RWPE2 (cell line): Measurements from ENCODE around the gene COL23A1.

Source experiments
- ATAC-seq: fragments of 200-7000 bp; cut with Tn5 transposase; 3 replicates; pipeline ENCODE4 v1.9.1; 2021; ENCODE audit warnings: low read depth
- DNase-seq: peaks from one replicate; pipeline ENCODE4 v3.0.0-alpha.2; 2020; ENCODE audit warnings: low spot score
- H3K27ac ChIP-seq: fragments of 450-650 bp; 2 replicates; pipeline ENCODE4 v1.5.1; 2017; ENCODE audit warnings: mild to moderate bottlenecking; ENCODE audit not compliant: poor library complexity, severe bottlenecking
- H3K27me3 ChIP-seq: fragments of 250-450 bp; sonication (Bioruptor Pico); 2 replicates; pipeline ENCODE4 v1.5.1; 2021; ENCODE audit warnings: mild to moderate bottlenecking, moderate library complexity; ENCODE audit not compliant: insufficient read depth, poor library complexity, severe bottlenecking
- H3K36me3 ChIP-seq: fragments of 250-450 bp; sonication (Bioruptor Pico); 2 replicates; pipeline ENCODE4 v1.5.1; 2020; ENCODE audit warnings: low read depth, mild to moderate bottlenecking, moderate library complexity
- H3K4me1 ChIP-seq: fragments of 250-450 bp; sonication (Bioruptor Pico); 2 replicates; pipeline ENCODE4 v1.5.1; 2021; ENCODE audit warnings: mild to moderate bottlenecking, moderate library complexity; ENCODE audit not compliant: insufficient read depth, poor library complexity, severe bottlenecking
- H3K4me3 ChIP-seq: fragments of 250-450 bp; sonication (Bioruptor Pico); 2 replicates; pipeline ENCODE4 v1.5.1; 2021; ENCODE audit warnings: mild to moderate bottlenecking, moderate library complexity; ENCODE audit not compliant: severe bottlenecking
- H3K9me3 ChIP-seq: fragments of 250-450 bp; sonication (Bioruptor Pico); 2 replicates; pipeline ENCODE4 v1.5.1; 2021; ENCODE audit warnings: mild to moderate bottlenecking, moderate library complexity; ENCODE audit not compliant: severe bottlenecking
- CTCF ChIP-seq: fragments of 450-650 bp; IDR thresholded peaks from one replicate; pipeline ENCODE4 v1.5.1; 2017; ENCODE audit warnings: mild to moderate bottlenecking, moderate library complexity; ENCODE audit not compliant: poor library complexity, severe bottlenecking

The COL23A1 gene

GRCh38 chr5:178237431-178238312 is 352.5 kb downstream of the COL23A1 start:
- Histone ChIP-seq H3K9me3 (no peaks in the 10 kb centered on the region), H3K27me3 (no peaks in the 10 kb centered on the region), H3K4me1 (peaks cover 13% of the 10 kb centered on the region), H3K4me3 (no peak overlapping the region), H3K27ac (no peak overlapping the region), H3K36me3 (no peaks in the 10 kb centered on the region)
- no peak for TF ChIP-seq CTCF
- DNase-seq: no peak
- 0 out of 3 replicates have a peak, but pooled peaks have one; percentile 10 for ATAC-seq

- Histone ChIP-seq H3K9me3 (no peaks in the 10 kb centered on the region), H3K27me3 (no peaks in the 10 kb centered on the region), H3K4me1 (peaks cover 13% of the 10 kb centered on the region), H3K4me3 (no peak overlapping the region), H3K27ac (no peak overlapping the region), H3K36me3 (no peaks in the 10 kb centered on the region)
- no peak for DNase-seq
- no peak for ATAC-seq
- no peak for TF ChIP-seq CTCF
Measured at GRCh38 chr5:178236679-178237078, 353.5 kb downstream of the COL23A1 start.

GRCh38 chr5:178236126-178236525 is 354.1 kb downstream of the COL23A1 start:
- Histone ChIP-seq H3K4me3 (no peak overlapping the region), H3K27ac (no peak overlapping the region), H3K9me3 (no peaks in the 10 kb centered on the region), H3K27me3 (no peaks in the 10 kb centered on the region), H3K4me1 (peaks cover 13% of the 10 kb centered on the region), H3K36me3 (peaks cover 1% of the 10 kb centered on the region; the same call in 1 of the 2 replicates)
- no peak for TF ChIP-seq CTCF
- no peak for ATAC-seq
- no peak for DNase-seq

- TF ChIP-seq CTCF: peak; percentile 3
- no peak for ATAC-seq
Measured at GRCh38 chr5:178235588-178235974, 354.6 kb downstream of the COL23A1 start.

More at GRCh38 chr5:178235588-178235974, 354.6 kb downstream of the COL23A1 start:
- Histone ChIP-seq H3K4me3 (no peak overlapping the region), H3K27me3 (no peaks in the 10 kb centered on the region), H3K36me3 (peaks cover 7% of the 10 kb centered on the region), H3K27ac (no peak overlapping the region), H3K9me3 (no peaks in the 10 kb centered on the region), H3K4me1 (peaks cover 16% of the 10 kb centered on the region)
- no peak for DNase-seq
